GM12878 (cell line): ENCODE data around the gene ADIPOR1. TPM values are rescaled to one million over a fixed set of nuclear protein-coding genes. Genes with fewer than 3 reads are reported as not detected.

Source experiments
- ATAC-seq: fragments of 200-7000 bp; cut with Tn5 transposase; 3 replicates; pipeline ENCODE4 v1.9.1; 2020; ENCODE audit warnings: mild to moderate bottlenecking, moderate library complexity
- BruUV-seq: library from RNA; stranded (reverse); fragments of 400-500 nt; replicated peaks from 2 replicates; lab custom pipeline; 2021; lab: Mats Ljungman, UMichigan
- CTCF ChIA-PET: fragments of 300-600 bp; sonication (Branson Sonifier 250); formaldehyde crosslinking; extraction: SDS; loops from one replicate; lab custom pipeline; 2021; ENCODE audit warnings: inconsistent platforms; lab: Yijun Ruan, JAX
- POLR2A ChIA-PET: fragments of 350-600 bp; formaldehyde crosslinking; extraction: SDS; loops from one replicate; lab custom pipeline; 2021; ENCODE audit warnings: inconsistent platforms; lab: Charles Lee
- RAD21 ChIA-PET: fragments of 300-600 bp; sonication (Branson Sonifier 250); formaldehyde crosslinking; loops from one replicate; lab custom pipeline; 2023; ENCODE audit warnings: antibody characterized with exemption; ENCODE audit not compliant: unreplicated experiment; lab: Charles Lee
- SMC1A ChIA-PET: fragments of 300-600 bp; sonication (Branson Sonifier 250); formaldehyde crosslinking; loops from one replicate; lab custom pipeline; 2023; ENCODE audit not compliant: unreplicated experiment, uncharacterized antibody; lab: Charles Lee
- DNase-seq: peaks from one replicate; pipeline ENCODE4 v3.0.0-alpha.2; 2011; ENCODE audit warnings: low read depth, low spot score
- FAIRE-seq: peaks from 3 replicates; lab custom pipeline; 2011; peaks lifted over from hg19 to GRCh38; lab: Jason Lieb, UNC
- H2AFZ ChIP-seq: 2 replicates; pipeline ENCODE4 v1.6.0; 2011; ENCODE audit warnings: low read depth, low read length, control low read depth; ENCODE audit not compliant: control insufficient read depth
- H3K27ac ChIP-seq: 2 replicates; pipeline ENCODE4 v1.5.1; 2011; ENCODE audit warnings: control low read depth; ENCODE audit not compliant: control insufficient read depth, insufficient read depth
- H3K27me3 ChIP-seq, 2 experiments: replicated peaks in 1 of 2; 2 replicates each; pipeline versions ENCODE4 v1.6.0 to v1.6.1; 2011; ENCODE audit warnings: low read length in 1 of 2; ENCODE audit not compliant: control insufficient read depth in 2 of 2, insufficient read depth in 2 of 2
- H3K36me3 ChIP-seq, 2 experiments: 2 replicates each; pipeline ENCODE4 v1.5.1; 2011; ENCODE audit warnings: low read length in 1 of 2; ENCODE audit not compliant: control insufficient read depth in 2 of 2, insufficient read depth in 2 of 2
- H3K4me1 ChIP-seq: 2 replicates; pipeline ENCODE4 v1.6.1; 2011; ENCODE audit warnings: mild to moderate bottlenecking, low read length, moderate library complexity, mixed read lengths; ENCODE audit not compliant: control insufficient read depth, insufficient read depth
- H3K4me2 ChIP-seq: 2 replicates; pipeline ENCODE4 v1.6.0; 2011; ENCODE audit warnings: control low read depth; ENCODE audit not compliant: control insufficient read depth, insufficient read depth
- H3K4me3 ChIP-seq: fragments of 200-600 bp; sonication (generic); 2 replicates; pipeline ENCODE4 v1.5.1; 2016
- H3K79me2 ChIP-seq: 2 replicates; pipeline ENCODE4 v1.6.0; 2011; ENCODE audit warnings: low read length; ENCODE audit not compliant: control insufficient read depth, insufficient read depth
- H3K9ac ChIP-seq: 2 replicates; pipeline ENCODE4 v1.8.0; 2011; ENCODE audit warnings: low read length, control low read depth, mixed read lengths; ENCODE audit not compliant: control insufficient read depth, insufficient read depth
- H3K9me3 ChIP-seq: replicated peaks from 3 replicates; pipeline ENCODE4 v1.5.1; 2011; ENCODE audit warnings: mild to moderate bottlenecking, low read length; ENCODE audit not compliant: control insufficient read depth, insufficient read depth
- H4K20me1 ChIP-seq: 2 replicates; pipeline ENCODE4 v1.6.0; 2011; ENCODE audit not compliant: control insufficient read depth, insufficient read depth
- HSF1 ChIP-seq: fragments of 150-350 bp; IDR thresholded peaks from 2 replicates; pipeline ENCODE4 v1.6.1; 2014; ENCODE audit warnings: mild to moderate bottlenecking, low read depth, low read length
- IRF4 ChIP-seq: IDR thresholded peaks from 2 replicates; pipeline ENCODE4 v1.6.1; 2011; ENCODE audit warnings: low read depth, low read length
- IRF5 ChIP-seq: fragments of 450-650 bp; IDR thresholded peaks from 2 replicates; pipeline ENCODE4 v1.6.1; 2017; ENCODE audit warnings: borderline replicate concordance
- PKNOX1 ChIP-seq: fragments of 450-650 bp; IDR thresholded peaks from 2 replicates; pipeline ENCODE4 v1.6.1; 2016; ENCODE audit warnings: mild to moderate bottlenecking
- REST ChIP-seq: IDR thresholded peaks from 2 replicates; pipeline ENCODE4 v1.6.1; 2012; ENCODE audit warnings: mild to moderate bottlenecking, low read depth, low read length
- SMAD1 ChIP-seq: fragments of 450-650 bp; IDR thresholded peaks from 2 replicates; pipeline ENCODE4 v1.6.1; 2018; ENCODE audit warnings: mild to moderate bottlenecking, low read depth; ENCODE audit not compliant: partially characterized antibody
- SUPT20H ChIP-seq: IDR thresholded peaks from 2 replicates; pipeline ENCODE4 v1.6.1; 2011; ENCODE audit warnings: low read depth, mild to moderate bottlenecking, low read length, moderate library complexity, borderline replicate concordance; ENCODE audit not compliant: control insufficient read depth
- USF1 ChIP-seq: IDR thresholded peaks from 2 replicates; pipeline ENCODE4 v1.6.1; 2011; ENCODE audit warnings: borderline replicate concordance, low read depth, mild to moderate bottlenecking, moderate library complexity, mixed read lengths, low read length; ENCODE audit not compliant: insufficient read depth; ENCODE audit errors: extremely low read length
- ZNF384 ChIP-seq: IDR thresholded peaks from 2 replicates; pipeline ENCODE4 v1.6.1; 2012; ENCODE audit warnings: low read depth, mild to moderate bottlenecking, low read length, improper control_type of control experiment, borderline replicate concordance
- WGBS: methylation state at CpG from one replicate; pipeline ENCODE4 v1.1.6; 2016; ENCODE audit warnings: low lambda C conversion rate; ENCODE audit not compliant: insufficient replicate concordance, insufficient coverage; ENCODE audit errors: missing lambda C conversion rate; 5-methylcytosine and 5-hydroxymethylcytosine counted together
- in situ Hi-C: fragments of 300-500 bp; cut with MboI; formaldehyde crosslinking; loops from 9 replicates; pipeline ENCODE4 v1.14.3; 2018; ENCODE audit warnings: mixed read lengths
- intact Hi-C: fragments of 100-400 bp; cut with micrococcal nuclease; formaldehyde crosslinking; loops from one replicate; pipeline ENCODE4 v1.14.2; 2022; ENCODE audit not compliant: unreplicated experiment
- polyA plus RNA-seq, 11 experiments: library from polyadenylated mRNA; depleted of rRNA in 4 of 11; unstranded in 6 of 11; stranded (reverse) in 5 of 11; fragments of >200 nt; fragmentation: Nextera tagmentation in 4 of 11; fragmentation: Illumina TruSeq in 1 of 11; extraction: Ambion mirVana in 4 of 11; extraction: Trizol in 1 of 11; gene quantifications; 1 replicate in 1 of 11; 2 replicates in 10 of 11; pipeline versions ENCODE4 v1.2.1 to v1.2.3, GENCODE V29; 2011 to 2016; ENCODE audit warnings: inconsistent platforms in 2 of 11, missing spikeins in 2 of 11, low read depth in 1 of 11
- total RNA-seq, 4 experiments: library from RNA; depleted of rRNA in 3 of 4; stranded (reverse); fragments of >200 nt in 3 of 4; fragmentation: Illumina TruSeq in 1 of 4; extraction: Trizol in 1 of 4; gene quantifications; 2 replicates each; pipeline versions ENCODE4 v1.2.1 to v1.2.3, GENCODE V29; 2013 to 2021

The ADIPOR1 gene
- total and polyA plus RNA-seq, 10 of the 15 experiments (the other 5 are each of a cell fraction or from before 2014, with no cell fraction given), result 18.4 to 122 (median 65.6) TPM

- TF ChIP-seq HSF1 (no peak), IRF4 (no peak)
Measured at GRCh38 chr1:202961220-202961880, 3.2 kb upstream of the ADIPOR1 start (continued).

- no peak overlapping the region for H3K4me2 ChIP-seq
- ChIA-PET CTCF (interaction anchor here (1.0 to 1.3 kb wide), 2 partner anchors 9 to 39 kb away, joined by 4 read pairs; no protein-coding TSS in a partner anchor), RAD21 (interaction anchor here (1.4 kb wide), 1 partner anchor 9 kb away, joined by 4 read pairs; no protein-coding TSS in a partner anchor), SMC1A (interaction anchor here (1.1 kb wide), 1 partner anchor 9 kb away, joined by 3 read pairs; no protein-coding TSS in a partner anchor), POLR2A (interaction anchor here (1.3 kb wide), 1 partner anchor 9 kb away, joined by 4 read pairs; no protein-coding TSS in a partner anchor)
- no peaks in the 10 kb centered on the region for H3K9me3 ChIP-seq
- H3K27ac ChIP-seq, result no peak overlapping the region
- H3K9ac ChIP-seq, result no peak overlapping the region
- ATAC-seq, result no peak
- no TSS peak for BruUV-seq
- H3K27me3 ChIP-seq, result no peaks in the 10 kb centered on the region
- H4K20me1 ChIP-seq, result no peaks in the 10 kb centered on the region
- H3K4me3 ChIP-seq, result no peak overlapping the region
- in situ Hi-C loops (no loop called here), intact Hi-C loops (no loop called here)
- no peak for DNase-seq
- no peak overlapping the region for H2AFZ ChIP-seq
- peaks cover 34% of the 10 kb centered on the region for H3K79me2 ChIP-seq
- H3K4me1 ChIP-seq, result peaks cover 7% of the 10 kb centered on the region; the same call in 1 of the 2 replicates
- 95% methylated on average over 1 of the region's 1 CpG for WGBS
- FAIRE-seq, result no peak
- no peaks in the 10 kb centered on the region; a peak in 1 of 4 replicates for H3K36me3 ChIP-seq
- TF ChIP-seq SMAD1 (no peak), SUPT20H (no peak), PKNOX1 (no peak), ZNF384 (no peak), REST (no peak), USF1 (no peak), IRF5 (no peak)
Measured at GRCh38 chr1:202959276-202959620, 1.1 kb upstream of the ADIPOR1 start.
